K562 (cell line): ENCODE data around the gene VDAC1. TPM values are rescaled to one million over a fixed set of nuclear protein-coding genes. Genes with fewer than 3 reads are reported as not detected.
A peak's percentile ranks its signal among the peaks of the same experiment; 100 is the strongest.
"Not testable (repeated sequence)": the region's sequence is repeated elsewhere in the genome, so short reads cannot be mapped to it uniquely, and the experiment has no call there.

Source experiments
- ATAC-seq: fragments of 200-7000 bp; cut with Tn5 transposase; 3 replicates; pipeline ENCODE4 v1.9.1; 2020; ENCODE audit warnings: moderate library complexity
- BruUV-seq: library from RNA; stranded (reverse); fragments of 400-500 nt; replicated peaks from 2 replicates; lab custom pipeline; 2021; lab: Mats Ljungman, UMichigan
- CTCF ChIA-PET: fragments of 300-600 bp; formaldehyde crosslinking; extraction: SDS; loops from one replicate; lab custom pipeline; 2021; ENCODE audit warnings: low intra/inter-chr PET ratio; lab: Yijun Ruan, JAX
- POLR2A ChIA-PET: fragments of 300-600, 350-650 bp; sonication (Branson Sonifier 250); formaldehyde crosslinking; extraction: SDS; loops from one replicate; lab custom pipeline; 2021; ENCODE audit warnings: antibody characterized with exemption, inconsistent platforms; lab: Yijun Ruan, JAX
- DNase-seq, 4 experiments: peaks; one replicate each; pipeline versions ENCODE4 v3.0.0 to v3.0.0-alpha.2; 2011 to 2018; ENCODE audit warnings: low spot score in 3 of 4, mixed read lengths in 3 of 4; ENCODE audit errors: extremely low read depth in 1 of 4
- FAIRE-seq: peaks from 2 replicates; lab custom pipeline; 2011; peaks lifted over from hg19 to GRCh38; lab: Jason Lieb, UNC
- H2AFZ ChIP-seq: 2 replicates; pipeline ENCODE4 v1.6.0; 2011; ENCODE audit warnings: low read depth, low read length, control low read depth, inconsistent platforms
- H3K27ac ChIP-seq: fragments of 200-600 bp; 3 replicates; pipeline ENCODE4 v1.8.0; 2011; ENCODE audit warnings: low read depth, mild to moderate bottlenecking, control low read depth, inconsistent platforms, low read length, moderate library complexity, mixed read lengths; ENCODE audit errors: extremely low read depth
- H3K27me3 ChIP-seq, 2 experiments: fragments of 300-600 bp in 1 of 2; 2 replicates in 1 of 2; 3 replicates in 1 of 2; pipeline versions ENCODE4 v1.6.0 to v1.8.0; 2011; ENCODE audit warnings: inconsistent platforms in 2 of 2, low read length in 2 of 2, mild to moderate bottlenecking in 1 of 2, mixed read lengths in 1 of 2, moderate library complexity in 1 of 2; ENCODE audit not compliant: control insufficient read depth in 2 of 2, insufficient read depth in 2 of 2
- H3K36me3 ChIP-seq: fragments of 300-600 bp; 3 replicates; pipeline ENCODE4 v1.8.0; 2011; ENCODE audit warnings: mild to moderate bottlenecking, low read length, inconsistent platforms; ENCODE audit not compliant: control insufficient read depth, insufficient read depth
- H3K4me1 ChIP-seq, 2 experiments: fragments of 200-600 bp in 1 of 2; replicated peaks in 1 of 2; 2 replicates in 1 of 2; 3 replicates in 1 of 2; pipeline versions ENCODE4 v1.5.1 to v1.8.0; 2011; ENCODE audit warnings: inconsistent platforms in 2 of 2, low read length in 2 of 2, mild to moderate bottlenecking in 1 of 2, mixed read lengths in 1 of 2, moderate library complexity in 1 of 2; ENCODE audit not compliant: control insufficient read depth in 2 of 2, insufficient read depth in 2 of 2
- H3K4me2 ChIP-seq: 2 replicates; pipeline ENCODE4 v1.6.1; 2011; ENCODE audit warnings: low read length, control low read depth, inconsistent platforms, mixed read lengths; ENCODE audit not compliant: insufficient read depth
- H3K4me3 ChIP-seq: fragments of 200-600 bp; sonication (generic), shearing (Covaris generic); 2 replicates; pipeline ENCODE4 v1.5.1; 2016; ENCODE audit warnings: control low read depth, inconsistent platforms
- H3K79me2 ChIP-seq: fragments of 200-600 bp; 3 replicates; pipeline ENCODE4 v1.8.0; 2011; ENCODE audit warnings: low read length, inconsistent platforms; ENCODE audit not compliant: control insufficient read depth, insufficient read depth
- H3K9ac ChIP-seq, 2 experiments: 2 replicates each; pipeline versions ENCODE4 v1.6.0 to v1.6.1; 2011; ENCODE audit warnings: low read depth in 2 of 2, low read length in 2 of 2, control low read depth in 1 of 2, inconsistent platforms in 1 of 2, mild to moderate bottlenecking in 1 of 2, mixed read lengths in 1 of 2; ENCODE audit not compliant: insufficient read depth in 1 of 2
- H3K9me1 ChIP-seq: one replicate; pipeline ENCODE4 v1.6.0; 2011; ENCODE audit warnings: inconsistent platforms, mild to moderate bottlenecking, low read length, moderate library complexity; ENCODE audit not compliant: control insufficient read depth, insufficient read depth
- H3K9me3 ChIP-seq: replicated peaks from 2 replicates; pipeline ENCODE4 v1.5.1; 2011; ENCODE audit warnings: low read depth, low read length, inconsistent platforms; ENCODE audit not compliant: control insufficient read depth, insufficient read depth
- H4K20me1 ChIP-seq: replicated peaks from 2 replicates; pipeline ENCODE4 v1.6.1; 2011; ENCODE audit warnings: low read length, inconsistent platforms, mixed read lengths; ENCODE audit not compliant: control insufficient read depth, insufficient read depth
- ARNT ChIP-seq, 2 experiments: fragments of 450-650 bp; IDR thresholded peaks; 2 replicates each; pipeline ENCODE4 v1.6.1; 2016; ENCODE audit warnings: mild to moderate bottlenecking in 1 of 2
- BCOR ChIP-seq: fragments of 450-650 bp; IDR thresholded peaks from 2 replicates; pipeline ENCODE4 v1.6.1; 2016
- GATA2 ChIP-seq: sonication (generic); formaldehyde crosslinking; IDR thresholded peaks from 2 replicates; pipeline ENCODE4 v1.4.0; 2020; ENCODE audit warnings: mild to moderate bottlenecking, missing genetic modification reagents
- GTF2A2 ChIP-seq: IDR thresholded peaks from 2 replicates; pipeline ENCODE4 v1.6.1; 2016; ENCODE audit warnings: mild to moderate bottlenecking, missing genetic modification characterization, missing compliant biosample characterization
- RCOR1 ChIP-seq, 2 experiments: IDR thresholded peaks; 2 replicates each; pipeline ENCODE4 v1.6.1; 2012; ENCODE audit warnings: low read depth in 2 of 2, low read length in 2 of 2, borderline replicate concordance in 1 of 2, improper control_type of control experiment in 1 of 2
- WGBS: fragments of 100-300 bp; shearing (Covaris generic); methylation state at CpG from one replicate; pipeline ENCODE4 v1.1.6; 2016; ENCODE audit warnings: low coverage, mixed read lengths; ENCODE audit not compliant: insufficient coverage; ENCODE audit errors: missing lambda C conversion rate; 5-methylcytosine and 5-hydroxymethylcytosine counted together
- in situ Hi-C: fragments of 300-500 bp; cut with MboI; formaldehyde crosslinking; loops from 4 replicates; pipeline ENCODE4 v1.15.0; 2018; ENCODE audit warnings: inconsistent platforms, mixed read lengths
- intact Hi-C: fragments of 100-400 bp; cut with micrococcal nuclease; formaldehyde crosslinking; loops from 2 replicates; pipeline ENCODE4 v1.14.2; 2022
- polyA plus RNA-seq, 8 experiments: library from polyadenylated mRNA; depleted of rRNA in 4 of 8; stranded (reverse) in 5 of 8; unstranded in 3 of 8; fragments of >200 nt; fragmentation: Nextera tagmentation in 2 of 8; fragmentation: Illumina TruSeq in 1 of 8; extraction: Ambion mirVana in 2 of 8; extraction: Trizol in 1 of 8; gene quantifications; 2 replicates each; pipeline versions ENCODE4 v1.2.1 to v1.2.3, GENCODE V29; 2011 to 2014; ENCODE audit warnings: inconsistent platforms in 1 of 8, missing spikeins in 1 of 8
- total RNA-seq, 7 experiments: library from RNA; depleted of rRNA in 6 of 7; stranded (reverse); fragments of >200 nt in 6 of 7; fragmentation: Illumina TruSeq in 2 of 7; extraction: Trizol in 2 of 7; gene quantifications; 2 replicates each; pipeline versions ENCODE4 v1.2.1 to v1.2.3, GENCODE V29; 2011 to 2021; ENCODE audit warnings: low replicate concordance in 1 of 7
- TF ChIP-seq, protein P1 (sequence below), 2 experiments: fragments of 250-450 bp in 1 of 2; fragments of 450-650 bp in 1 of 2; sonication (Bioruptor Pico) in 1 of 2; IDR thresholded peaks; 2 replicates each; pipeline versions ENCODE4 v1.6.1 to v1.8.0; 2016 to 2021; ENCODE audit warnings: mild to moderate bottlenecking in 2 of 2, moderate library complexity in 2 of 2, missing compliant biosample characterization in 1 of 2, missing genetic modification characterization in 1 of 2
- TF ChIP-seq, protein P2 (sequence below): fragments of 450-650 bp; IDR thresholded peaks from 2 replicates; pipeline ENCODE4 v1.6.1; 2016
- TF ChIP-seq, protein P3 (sequence below): sonication (generic); formaldehyde crosslinking; IDR thresholded peaks from 2 replicates; pipeline ENCODE4 v1.8.0; 2022; ENCODE audit warnings: missing genetic modification reagents, mild to moderate bottlenecking, moderate library complexity, borderline replicate concordance

Gene VDAC1
- total and polyA plus RNA-seq, 9 of the 15 experiments (the other 6 are each of a cell fraction or from before 2014, with no cell fraction given): 168 to 366 (median 293) TPM

DNA sequence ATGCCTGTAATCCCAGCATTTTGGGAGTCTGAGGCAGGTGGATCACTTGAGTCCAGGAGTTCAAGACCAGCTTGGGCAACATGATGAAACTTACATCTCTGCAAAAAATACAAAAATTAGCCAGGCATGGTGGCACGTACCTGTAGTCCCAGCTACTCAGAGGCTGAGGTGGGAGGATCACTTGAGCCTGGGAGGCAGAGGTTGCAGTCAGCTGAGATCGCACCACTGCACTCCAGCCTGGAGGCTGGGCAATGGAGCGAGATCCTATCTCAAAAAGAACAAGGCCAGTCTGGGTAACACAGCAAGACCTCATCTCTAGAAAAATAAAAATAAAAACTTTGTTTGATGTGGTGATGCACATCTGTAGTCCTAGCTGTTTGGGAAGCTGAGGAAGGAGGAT, 67.1 kb downstream of the VDAC1 start:
- ATAC-seq: peak; percentile 9; the same call in 2 of the 3 replicates
- H3K27me3 ChIP-seq, H3K79me2 ChIP-seq, intact Hi-C loops, H3K9me1 ChIP-seq, CTCF ChIA-PET, H4K20me1 ChIP-seq, H3K36me3 ChIP-seq, H3K4me3 ChIP-seq, in situ Hi-C loops, FAIRE-seq, DNase-seq, H3K9me3 ChIP-seq: not testable (repeated sequence)
- 23% methylated on average over 3 of the region's 3 CpGs for WGBS
- peak overlapping the region; percentile 46; the same call in 1 of the 2 replicates for H3K4me2 ChIP-seq
- H3K27ac ChIP-seq: peak overlapping the region; percentile 68
- H2AFZ ChIP-seq: peak overlapping the region; percentile 49
- 0 out of 2 replicates have a peak, but pooled peaks have one; percentile 16 for TF ChIP-seq GTF2A2 (tag)
- TF ChIP-seq, protein P1, sequence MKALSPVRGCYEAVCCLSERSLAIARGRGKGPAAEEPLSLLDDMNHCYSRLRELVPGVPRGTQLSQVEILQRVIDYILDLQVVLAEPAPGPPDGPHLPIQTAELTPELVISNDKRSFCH (CRISPR knock-in tag; IDR thresholded peaks at IDR 0.05): not testable (repeated sequence)
- TF ChIP-seq, protein P1 (tag; IDR thresholded peaks at IDR 0.05): peak; percentile 17; the same call in 1 of the 2 replicates
- peak in 1 of 2 experiments; percentile 19; a peak in 1 of 4 replicates for TF ChIP-seq RCOR1 (IDR thresholded peaks at IDR 0.05; ENCODE audit: borderline replicate concordance in 1 of 2, low read depth in 2 of 2, low read length in 2 of 2)
- TF ChIP-seq, protein P2, sequence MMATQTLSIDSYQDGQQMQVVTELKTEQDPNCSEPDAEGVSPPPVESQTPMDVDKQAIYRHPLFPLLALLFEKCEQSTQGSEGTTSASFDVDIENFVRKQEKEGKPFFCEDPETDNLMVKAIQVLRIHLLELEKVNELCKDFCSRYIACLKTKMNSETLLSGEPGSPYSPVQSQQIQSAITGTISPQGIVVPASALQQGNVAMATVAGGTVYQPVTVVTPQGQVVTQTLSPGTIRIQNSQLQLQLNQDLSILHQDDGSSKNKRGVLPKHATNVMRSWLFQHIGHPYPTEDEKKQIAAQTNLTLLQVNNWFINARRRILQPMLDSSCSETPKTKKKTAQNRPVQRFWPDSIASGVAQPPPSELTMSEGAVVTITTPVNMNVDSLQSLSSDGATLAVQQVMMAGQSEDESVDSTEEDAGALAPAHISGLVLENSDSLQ: 0 out of 2 replicates have a peak, but pooled peaks have one; percentile 4
- TF ChIP-seq BCOR: peak; percentile 54
- 0 out of 4 replicates have a peak, but pooled peaks of 1 of the 2 experiments have one; percentile 16 for TF ChIP-seq ARNT (IDR thresholded peaks at IDR 0.05)
- TF ChIP-seq GATA2 (CRISPR knock-in tag): peak; percentile 32; the same call in 1 of the 2 replicates
- TF ChIP-seq, protein P3, sequence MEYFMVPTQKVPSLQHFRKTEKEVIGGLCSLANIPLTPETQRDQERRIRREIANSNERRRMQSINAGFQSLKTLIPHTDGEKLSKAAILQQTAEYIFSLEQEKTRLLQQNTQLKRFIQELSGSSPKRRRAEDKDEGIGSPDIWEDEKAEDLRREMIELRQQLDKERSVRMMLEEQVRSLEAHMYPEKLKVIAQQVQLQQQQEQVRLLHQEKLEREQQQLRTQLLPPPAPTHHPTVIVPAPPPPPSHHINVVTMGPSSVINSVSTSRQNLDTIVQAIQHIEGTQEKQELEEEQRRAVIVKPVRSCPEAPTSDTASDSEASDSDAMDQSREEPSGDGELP: peak; percentile 26; the same call in 1 of the 2 replicates
- peak overlapping the region in 1 of 2 experiments; percentile 55; a peak in 2 of 4 replicates for H3K9ac ChIP-seq
- POLR2A ChIA-PET: interaction anchor here (0.6 to 3.0 kb wide), 2 partner anchors 25 to 101 kb away, joined by 3 to 13 read pairs; no protein-coding TSS in a partner anchor
- BruUV-seq: TSS peak; percentile 48
- H3K4me1 ChIP-seq: peaks cover 43 to 79% of the 10 kb centered on the region in 2 experiments
